Femur (tissue), 1 donor: ENCODE results near the gene TIMM17B.

Experiments
- DNase-seq: peaks from one replicate; pipeline ENCODE4 v3.0.0-alpha.2; 2017

TIMM17B gene

DNA sequence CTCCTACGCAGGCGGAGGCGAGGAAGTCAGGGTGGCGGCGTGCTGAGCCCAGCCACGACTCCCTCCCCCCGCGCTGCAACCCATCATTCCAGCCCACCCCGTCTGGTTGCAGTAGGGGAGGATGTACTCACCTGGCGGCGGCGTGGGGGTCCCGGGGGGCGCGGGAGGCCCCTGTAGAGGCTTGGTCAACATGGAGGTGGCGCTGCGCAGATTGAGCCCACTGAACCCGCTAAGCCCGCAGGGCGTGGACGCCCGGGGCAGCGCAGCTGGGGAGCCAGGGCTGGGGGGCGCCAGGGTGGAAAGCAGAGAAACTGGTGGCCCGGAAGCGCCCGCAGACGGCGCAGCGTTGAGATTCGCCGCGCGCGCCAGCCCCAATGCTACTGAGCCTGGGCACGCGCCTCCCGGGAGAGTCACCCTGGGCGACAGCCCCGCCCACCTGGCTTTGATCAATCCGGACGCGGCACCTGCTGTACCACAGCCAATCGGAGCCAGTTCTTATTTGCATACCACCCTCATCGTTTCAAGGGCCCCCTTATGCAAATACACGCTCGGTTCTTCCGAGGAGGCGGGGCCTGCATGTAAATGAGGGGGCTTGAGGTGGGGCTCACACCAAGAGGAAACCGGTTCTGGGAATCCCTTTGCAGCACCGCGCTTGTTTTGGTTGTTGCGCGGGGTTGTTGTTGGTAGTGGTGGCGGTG is 21.2 kb upstream of the TIMM17B start, which contains the start of gene PIM2:
Gene PIM2, minus strand, starts transcription at position 382 of the 698 bp plus-strand sequence. Its CDS starts 190 bp downstream, at position 192.
- DNase-seq = peak; percentile 89

- no peak for DNase-seq
Measured at GRCh38 chrX:48918301-48918642, 20.7 kb upstream of the TIMM17B start.

GRCh38 chrX:48917139-48918001 is 19.8 kb upstream of the TIMM17B start:
- DNase-seq = peak; percentile 93

- DNase-seq = no peak
Measured at GRCh38 chrX:48914593-48915493, 17.3 kb upstream of the TIMM17B start.

DNA sequence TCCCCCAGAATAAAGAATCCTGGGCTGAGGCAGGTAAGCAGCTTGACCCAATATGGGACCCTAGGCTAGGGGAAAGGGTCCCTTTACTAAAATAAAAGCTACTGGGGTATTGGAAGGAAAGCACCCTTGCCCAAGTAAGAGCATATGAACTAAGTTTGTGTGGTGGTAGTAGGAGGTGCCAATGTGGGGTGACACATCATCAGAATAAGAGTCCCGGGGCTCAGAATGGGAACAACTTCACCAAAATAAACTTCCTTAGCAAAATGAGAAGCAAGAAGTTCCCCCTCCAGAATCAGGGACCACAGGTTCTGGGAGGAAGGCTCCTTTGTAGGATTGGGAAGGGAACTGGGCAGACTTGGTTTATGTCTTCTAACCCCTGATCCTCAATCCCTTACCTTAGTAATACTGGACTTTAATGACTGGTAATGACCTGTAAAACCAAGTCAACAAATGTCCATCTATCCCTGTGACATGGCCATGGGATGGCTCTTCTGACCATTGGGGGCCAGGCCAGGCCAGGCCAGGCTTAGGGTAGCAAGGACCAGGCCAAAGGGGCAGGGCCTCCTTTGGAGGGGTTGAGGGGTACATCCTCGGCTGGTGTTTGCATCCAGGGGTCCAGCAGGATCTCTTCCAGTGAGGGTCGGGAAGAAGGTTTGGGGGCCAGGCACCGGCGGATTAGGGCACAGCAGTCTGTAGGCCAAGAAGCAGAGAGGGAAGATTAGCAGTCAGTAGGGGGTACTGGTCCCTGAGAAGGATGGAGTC is 16.2 kb upstream of the TIMM17B start:
- DNase-seq = no peak

DNA sequence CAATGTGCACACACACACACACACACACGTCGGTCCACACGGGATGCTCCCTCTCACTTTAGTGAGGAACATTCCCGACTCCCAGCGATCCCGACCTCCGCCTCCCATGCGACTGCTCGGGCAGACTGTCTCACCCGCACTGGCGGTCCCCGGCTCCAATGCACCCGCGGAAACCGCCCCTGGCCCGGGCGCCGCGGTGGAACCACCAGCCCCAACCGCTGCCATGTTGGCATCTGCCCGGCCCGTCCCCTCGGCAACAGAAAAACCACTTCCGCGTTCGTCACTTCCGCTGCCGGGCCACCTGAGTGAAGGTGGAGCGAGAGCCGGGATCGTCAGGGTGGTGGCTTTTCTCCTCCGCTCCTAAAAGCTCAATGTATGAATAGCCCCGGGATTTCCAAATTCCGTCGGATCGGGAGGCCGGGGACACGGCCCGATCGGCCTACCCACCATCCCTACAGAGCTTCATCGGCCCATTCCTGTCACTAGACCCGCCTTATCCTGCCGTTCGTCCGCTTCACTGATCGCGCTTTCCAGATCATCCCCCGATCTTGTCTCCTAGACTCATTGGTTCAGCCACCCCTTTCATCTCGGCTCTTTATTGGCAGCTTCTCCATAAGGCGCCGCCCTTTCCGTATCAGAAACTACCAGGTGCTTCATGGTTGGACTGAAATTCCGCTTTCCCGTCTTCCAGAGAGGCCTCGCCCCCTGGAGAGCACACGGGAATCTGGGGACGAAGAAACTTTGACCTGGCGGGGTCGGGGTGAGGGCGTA is 14.0 kb upstream of the TIMM17B start, which contains the start of gene SLC35A2:
Gene SLC35A2, minus strand, starts transcription at position 235 of the 771 bp plus-strand sequence. Its CDS starts 10 bp downstream, at position 225.
- peak; percentile 90 for DNase-seq

GRCh38 chrX:48910926-48911411 is 13.4 kb upstream of the TIMM17B start:
- no peak for DNase-seq

- no peak for DNase-seq
Measured at GRCh38 chrX:48909703-48910294, 12.2 kb upstream of the TIMM17B start.

DNA sequence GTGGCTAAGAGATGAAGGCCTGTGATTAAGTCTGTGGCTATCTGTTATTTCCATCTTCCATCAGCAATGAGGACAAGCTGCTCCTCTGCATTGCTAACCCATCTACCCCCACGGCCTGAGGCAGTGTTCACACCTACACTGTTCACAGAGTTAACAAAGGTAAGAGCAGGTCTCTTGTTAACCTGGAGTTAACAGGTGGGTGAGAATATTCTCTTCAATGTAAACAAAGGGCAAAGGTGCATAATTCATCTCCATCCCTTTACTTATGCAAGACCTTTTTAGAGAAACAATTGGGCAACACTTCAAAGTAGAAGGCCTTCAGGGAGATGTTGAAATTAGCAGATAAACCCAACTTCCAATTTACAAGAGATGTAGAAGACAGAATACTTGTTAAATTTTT is 11.0 kb upstream of the TIMM17B start:
- no peak for DNase-seq

DNA sequence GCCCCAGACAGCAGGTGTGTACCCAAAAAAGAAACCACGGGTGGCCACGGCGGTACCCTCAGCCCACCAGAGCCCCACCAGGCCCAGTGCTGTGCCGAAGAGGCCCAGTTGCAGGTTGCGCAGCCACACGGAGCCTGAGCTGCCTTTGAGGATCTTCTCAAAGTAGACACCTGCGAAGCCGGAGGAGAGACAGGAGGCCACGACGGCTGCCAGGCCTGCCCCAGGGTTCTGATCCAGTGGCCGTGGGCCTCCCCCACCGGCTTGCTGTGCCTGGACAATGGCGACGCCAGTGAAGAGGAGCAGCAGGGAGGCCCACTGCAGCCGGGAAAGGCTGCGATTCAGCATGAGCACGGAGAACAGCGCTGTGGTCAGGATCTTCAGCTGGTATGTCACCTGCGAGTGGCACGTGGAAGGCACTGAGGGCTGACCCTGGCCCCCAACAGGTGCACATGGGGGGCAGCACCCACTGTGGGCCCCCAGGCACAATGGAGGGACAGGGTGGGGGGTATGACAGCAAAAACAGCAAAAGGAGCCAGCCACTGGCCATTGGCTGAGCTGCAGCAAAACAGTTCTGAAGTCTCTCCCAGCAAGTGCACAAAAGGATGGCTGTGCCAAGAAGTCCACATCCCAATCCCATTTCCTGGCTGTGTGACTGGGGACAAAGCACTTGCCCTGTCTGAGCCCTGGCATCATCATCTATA is 7.7 kb upstream of the TIMM17B start:
- no peak for DNase-seq

- DNase-seq = no peak
Measured at GRCh38 chrX:48904626-48905025, 7.1 kb upstream of the TIMM17B start.

DNA sequence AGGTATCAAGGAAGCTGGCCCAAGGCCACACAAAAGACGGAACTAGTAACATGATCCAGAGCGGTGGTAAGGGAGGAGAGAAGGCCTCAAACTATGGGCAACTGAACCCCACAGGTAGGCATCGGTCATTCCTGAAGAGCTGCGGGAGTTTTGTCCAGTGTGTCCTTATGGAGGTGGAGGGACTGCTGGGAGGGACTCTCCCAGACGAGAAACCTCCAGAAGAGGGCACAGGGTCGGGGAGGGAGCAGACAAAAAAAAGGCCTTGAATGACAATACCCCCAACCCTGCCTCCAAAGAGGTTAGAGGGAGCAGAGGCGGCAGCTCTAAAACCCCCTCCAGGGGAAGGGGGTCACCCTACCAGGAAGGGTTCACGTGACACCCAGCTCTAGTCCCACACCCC is 6.6 kb upstream of the TIMM17B start:
- no peak for DNase-seq

DNA sequence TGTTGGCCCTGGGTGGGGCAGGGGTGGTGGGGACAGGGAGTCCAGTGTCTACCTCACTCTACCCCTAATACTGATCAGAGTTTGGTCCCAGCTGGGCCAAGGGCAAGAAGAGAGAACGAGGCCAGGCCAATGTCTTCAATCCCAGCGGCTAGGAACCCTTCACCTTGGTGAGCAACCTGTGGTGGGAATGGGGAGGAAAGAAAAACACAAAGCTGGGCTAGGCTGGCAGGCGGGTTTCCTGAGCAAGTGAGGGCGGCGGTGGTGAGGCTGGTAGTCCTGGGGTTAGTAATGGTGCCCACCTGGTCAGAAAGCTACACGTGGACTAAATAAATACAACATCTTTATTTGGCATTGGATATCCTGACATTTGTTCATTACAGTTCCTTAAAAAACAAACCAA is 5.7 kb upstream of the TIMM17B start:
- no peak for DNase-seq

DNA sequence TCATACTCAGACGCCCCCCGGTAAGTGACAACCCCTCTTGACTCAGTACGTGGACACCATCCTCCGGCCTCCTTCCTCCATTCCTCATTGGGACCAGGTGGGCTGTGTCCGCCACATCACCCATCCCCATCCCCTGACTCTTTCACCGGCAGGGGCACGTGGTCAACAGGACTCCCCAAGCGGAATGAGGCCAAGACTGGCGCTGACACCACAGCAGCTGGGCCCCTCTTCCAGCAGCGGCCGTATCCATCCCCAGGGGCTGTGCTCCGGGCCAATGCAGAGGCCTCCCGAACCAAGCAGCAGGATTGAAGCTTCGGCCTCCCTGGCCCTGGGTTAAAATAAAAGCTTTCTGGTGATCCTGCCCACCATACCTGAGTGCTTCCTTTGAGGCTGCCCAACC is 5.2 kb upstream of the TIMM17B start:
- DNase-seq = no peak

- no peak for DNase-seq
Measured at GRCh38 chrX:48902135-48902534, 4.6 kb upstream of the TIMM17B start.

DNA sequence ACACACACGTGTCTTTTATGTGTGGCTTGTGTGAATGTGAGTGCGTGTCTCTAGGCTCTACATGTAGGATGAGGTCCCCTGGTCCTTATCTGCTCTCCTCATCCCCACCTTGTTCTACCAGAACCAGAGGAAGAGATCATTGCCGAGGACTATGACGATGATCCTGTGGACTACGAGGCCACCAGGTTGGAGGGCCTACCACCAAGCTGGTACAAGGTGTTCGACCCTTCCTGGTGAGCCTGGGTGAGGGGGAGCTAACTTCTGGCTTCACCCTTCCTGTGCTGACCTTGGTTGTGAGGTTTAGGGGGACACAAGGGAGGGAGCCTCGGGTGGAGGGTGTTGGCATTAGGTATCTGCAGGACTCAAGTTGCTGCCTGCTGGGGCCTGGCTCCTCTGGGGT is 3.5 kb upstream of the TIMM17B start:
- no peak for DNase-seq

- no peak for DNase-seq
Measured at GRCh38 chrX:48899078-48899410, 1.5 kb upstream of the TIMM17B start.

DNA sequence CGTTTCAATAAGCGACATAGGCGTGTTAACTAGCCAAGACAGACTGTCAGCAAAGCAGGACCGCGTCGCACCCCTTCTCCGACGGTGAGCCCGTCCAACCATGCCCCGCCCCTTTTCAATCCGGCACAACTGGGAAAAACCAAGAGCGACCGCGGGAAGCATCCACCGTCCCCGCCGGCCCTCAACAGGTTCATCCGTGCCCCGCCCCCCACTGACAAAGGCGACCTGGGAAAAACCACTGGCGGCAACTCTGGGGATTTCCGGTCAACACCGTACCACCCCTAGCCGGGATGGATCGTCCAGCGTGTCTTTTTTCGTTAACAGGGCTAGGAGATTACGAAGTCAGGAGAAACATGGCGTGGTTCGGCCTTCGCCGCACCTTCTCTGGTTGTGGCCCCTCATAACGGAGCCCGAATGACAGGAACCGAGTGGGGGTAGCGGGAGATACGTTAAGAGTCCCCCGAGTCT is 377 bp downstream of the TIMM17B start:
- DNase-seq = peak; percentile 82

- DNase-seq = no peak
Measured at GRCh38 chrX:48896611-48897011, 957 bp downstream of the TIMM17B start.

- DNase-seq = no peak
Measured at GRCh38 chrX:48894891-48895290, 2.7 kb downstream of the TIMM17B start.
